Activated CD4-positive, CD25-positive, alpha-beta regulatory T cell treated with anti-CD3 and anti-CD28 coated beads, Interleukin-2, amount 50 U/mL, for 24 hours (primary cell): ENCODE results near the gene ZNF789.
"Not testable (repeated sequence)": the region's sequence is repeated elsewhere in the genome, so short reads cannot be mapped to it uniquely, and the experiment has no call there.

Experiments
- ATAC-seq, 2 donors: fragments of 150-1000 bp; cut with Tn5 transposase; one replicate each; pipeline ENCODE4 v1.10.0; 2021; ENCODE audit warnings: mild to moderate bottlenecking in 1 of 2, moderate library complexity in 1 of 2

ZNF789 gene

DNA sequence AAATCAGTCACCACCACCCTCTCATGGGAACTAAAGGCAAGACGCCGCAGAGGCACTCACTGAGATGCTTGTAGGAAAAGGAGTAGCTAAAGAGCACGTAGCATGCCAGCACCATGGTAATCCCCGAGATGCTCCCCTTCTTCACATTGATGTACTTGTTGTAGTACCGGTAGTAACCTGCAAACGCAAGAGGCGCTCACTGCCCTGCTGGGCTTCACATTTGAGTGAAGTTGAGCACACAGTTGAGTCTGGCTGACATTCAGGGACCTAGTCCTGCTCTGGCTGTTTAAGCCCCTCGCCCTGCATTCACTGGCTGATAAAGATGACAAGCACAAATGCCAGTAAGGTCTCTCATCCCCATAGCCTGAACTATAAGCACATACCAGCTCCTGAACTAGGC is 13.6 kb upstream of the ZNF789 start:
- ATAC-seq = peak; percentile 33 to 62

GRCh38 chr7:99460651-99461050 is 12.0 kb upstream of the ZNF789 start:
- ATAC-seq = no peak

- ATAC-seq = no peak
These were observed 11.5 kb upstream of the ZNF789 start for GRCh38 chr7:99461221-99461620.

DNA sequence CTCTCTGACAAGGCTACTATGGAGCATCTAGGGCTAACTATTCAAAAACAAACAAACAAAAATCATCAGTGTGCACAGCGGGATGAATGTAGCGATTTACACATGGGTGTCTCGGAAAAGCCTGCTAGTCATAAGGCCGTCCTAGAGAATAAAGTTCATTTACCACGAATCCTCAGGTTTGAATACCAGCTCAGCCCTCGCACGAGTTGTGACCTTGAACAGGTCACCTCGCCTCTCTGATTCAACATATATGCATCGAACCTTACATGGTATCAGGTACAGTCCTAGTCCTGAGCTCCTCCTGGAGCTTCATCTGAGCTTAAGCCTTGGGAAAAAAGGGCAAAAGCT is 7.3 kb upstream of the ZNF789 start:
- ATAC-seq = peak in 1 of 2 donors; percentile 2

- no peak for ATAC-seq
These were observed 4.3 kb upstream of the ZNF789 start for GRCh38 chr7:99468336-99468918.

DNA sequence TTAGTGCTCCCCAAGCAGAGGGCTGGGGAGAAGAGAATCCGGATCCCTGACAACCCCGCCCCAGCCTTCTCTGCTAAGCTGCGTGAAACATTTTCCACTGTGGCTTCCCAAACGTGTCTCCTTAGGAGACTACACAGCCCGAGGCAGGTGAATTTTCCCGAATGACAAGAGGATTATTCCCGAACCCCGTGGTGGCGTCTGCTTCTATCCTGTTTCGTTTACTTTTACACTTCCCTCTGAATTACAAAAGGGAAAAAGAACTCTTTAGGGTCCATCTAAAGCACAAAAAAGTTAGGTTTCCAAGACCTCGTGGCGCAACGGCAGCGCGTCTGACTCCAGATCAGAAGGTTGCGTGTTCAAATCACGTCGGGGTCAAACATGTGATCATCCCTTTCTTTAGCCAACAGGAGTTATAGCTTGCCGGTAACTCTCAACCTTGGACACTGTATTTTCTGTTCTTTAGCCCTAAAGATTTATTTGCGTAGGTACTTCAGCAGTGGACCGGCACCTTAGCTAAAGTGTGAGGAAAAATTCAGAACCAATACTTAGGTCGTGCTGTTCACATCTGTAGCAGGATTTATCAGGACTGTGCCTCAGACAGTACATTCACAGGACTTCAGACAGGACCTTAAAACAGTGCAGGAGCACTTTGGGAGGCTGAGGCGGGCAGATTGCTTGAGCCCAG is 3.2 kb upstream of the ZNF789 start:
- ATAC-seq = no peak

DNA sequence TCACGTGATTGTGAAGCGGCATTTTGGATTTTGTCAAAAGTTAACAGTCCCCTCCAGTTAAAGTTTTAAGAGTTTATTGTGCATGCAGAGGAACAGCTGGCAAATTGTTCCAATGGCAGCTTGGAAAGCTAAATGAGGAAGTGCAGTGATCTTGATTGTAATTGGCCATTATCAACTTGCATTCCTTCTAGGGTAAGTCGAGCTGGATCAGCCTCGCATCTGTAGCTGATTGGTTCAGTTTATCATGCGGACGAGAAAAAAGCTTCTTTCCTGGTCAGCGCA is 566 bp downstream of the ZNF789 start:
- no peak for ATAC-seq

DNA sequence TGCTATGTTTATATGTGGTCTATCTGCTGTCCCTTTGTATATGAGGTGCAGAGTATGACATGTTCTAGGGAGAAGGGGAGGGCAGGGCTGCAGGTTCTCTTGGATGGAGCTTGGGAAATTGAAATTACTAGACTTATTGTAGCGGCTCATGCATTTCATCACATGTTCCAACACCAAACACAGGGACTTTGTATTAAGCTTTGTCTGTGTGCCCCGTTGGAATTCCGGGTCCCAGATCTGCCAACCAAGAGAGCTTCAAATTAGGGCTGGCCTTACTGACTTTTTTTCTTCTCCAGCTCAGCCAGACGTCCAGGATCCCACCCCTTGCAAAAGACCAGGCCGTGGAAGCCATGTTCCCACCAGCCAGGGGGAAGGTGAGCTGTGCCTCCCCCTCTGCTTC is 3.4 kb downstream of the ZNF789 start:
- no peak for ATAC-seq

GRCh38 chr7:99478464-99479440 is 6.1 kb downstream of the ZNF789 start:
- no peak for ATAC-seq

DNA sequence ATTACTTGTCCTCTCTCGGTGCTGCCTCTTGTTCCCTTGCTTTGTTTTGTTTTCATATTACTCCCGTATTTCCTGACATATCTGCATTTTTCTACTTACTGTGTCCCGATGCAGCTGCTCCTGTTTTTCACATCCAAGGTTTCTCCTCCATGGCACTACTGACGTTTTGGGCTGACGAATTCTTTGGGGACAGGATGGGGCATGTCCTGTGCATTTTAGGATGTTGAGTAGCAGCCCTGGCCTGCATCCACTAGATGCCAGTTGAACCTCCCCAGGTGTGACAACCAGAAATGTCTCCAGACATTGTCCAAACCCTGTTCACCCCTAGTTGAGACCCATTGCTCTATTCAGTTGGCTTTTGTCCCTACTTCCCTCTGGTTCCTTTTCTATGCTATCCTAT is 12.4 kb downstream of the ZNF789 start:
- no peak for ATAC-seq

DNA sequence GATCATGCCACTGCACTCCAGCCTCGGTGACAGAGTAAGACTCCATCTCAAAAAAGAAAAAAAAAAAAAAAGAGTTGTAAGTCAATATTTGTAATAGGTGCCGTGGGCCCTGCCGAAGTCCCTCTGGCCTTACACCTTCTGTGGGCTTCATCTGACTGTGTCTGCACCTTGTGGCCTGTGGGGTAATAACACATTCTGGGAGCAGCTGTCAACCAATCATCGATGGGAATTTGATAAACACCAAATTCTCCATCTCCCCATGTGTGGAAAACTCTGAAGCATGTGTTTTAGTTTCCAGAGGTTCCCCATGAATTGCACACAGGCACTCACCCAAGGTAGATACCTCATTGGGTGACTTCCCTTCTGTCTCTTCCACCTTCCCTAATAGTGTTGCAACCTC is 16.5 kb downstream of the ZNF789 start:
- no peak for ATAC-seq

DNA sequence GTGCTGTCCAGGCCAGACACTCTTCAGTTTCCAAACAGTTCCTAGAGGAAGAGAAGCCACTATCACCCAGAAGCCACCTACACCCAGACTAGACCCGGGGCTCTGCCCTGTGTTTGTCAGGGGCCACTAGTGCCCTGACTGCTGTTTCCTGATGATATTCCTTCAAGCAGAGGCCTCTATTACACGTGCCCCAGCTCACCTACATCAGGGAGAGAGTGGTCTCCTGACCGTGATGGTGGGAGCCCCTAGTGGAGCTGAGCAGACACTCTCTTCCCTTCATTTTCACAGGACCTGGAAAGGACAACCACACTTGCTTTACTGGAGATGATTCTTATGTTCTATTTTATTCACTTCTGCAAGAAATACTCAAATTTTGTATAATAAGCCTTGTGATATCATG is 18.2 kb downstream of the ZNF789 start:
- ATAC-seq = no peak

GRCh38 chr7:99493823-99494222 is 21.1 kb downstream of the ZNF789 start:
- no peak for ATAC-seq

DNA sequence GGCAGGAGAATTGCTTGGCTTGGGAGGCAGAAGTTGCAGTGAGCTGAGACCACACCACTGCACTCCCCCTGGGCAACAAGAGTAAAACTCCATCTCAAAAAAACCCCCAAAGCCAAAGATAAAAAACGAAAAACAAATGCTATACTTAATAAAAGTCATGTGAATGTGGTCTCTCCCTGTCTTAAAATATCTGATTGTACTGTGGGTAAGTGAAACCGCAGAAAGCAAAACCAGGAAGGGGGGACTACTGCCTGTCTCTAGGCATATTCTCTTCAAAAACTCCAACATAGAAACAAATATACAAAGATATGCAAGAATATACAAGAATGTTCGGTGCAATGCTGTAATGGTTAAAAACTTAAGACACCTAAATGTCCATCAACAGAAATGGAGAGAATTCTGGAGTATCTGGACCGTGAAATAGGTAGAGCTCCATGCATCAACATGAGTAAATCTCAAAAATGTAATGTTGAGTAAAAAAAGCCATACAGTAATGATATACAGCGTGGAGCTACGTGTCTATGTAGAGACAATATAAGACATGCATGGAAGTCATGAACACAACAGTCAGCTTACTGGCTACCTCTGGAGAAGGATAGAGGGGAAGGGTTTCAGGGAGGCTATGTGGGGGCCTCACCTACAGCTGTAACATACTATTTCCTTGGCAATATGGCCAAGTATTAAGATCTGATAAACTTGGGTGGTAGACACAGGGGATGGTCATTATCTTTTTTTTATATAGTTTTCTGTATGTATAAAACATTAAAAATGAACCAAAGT is 25.3 kb downstream of the ZNF789 start:
- ATAC-seq = no peak

GRCh38 chr7:99498546-99498944 is 25.9 kb downstream of the ZNF789 start:
- no peak for ATAC-seq

DNA sequence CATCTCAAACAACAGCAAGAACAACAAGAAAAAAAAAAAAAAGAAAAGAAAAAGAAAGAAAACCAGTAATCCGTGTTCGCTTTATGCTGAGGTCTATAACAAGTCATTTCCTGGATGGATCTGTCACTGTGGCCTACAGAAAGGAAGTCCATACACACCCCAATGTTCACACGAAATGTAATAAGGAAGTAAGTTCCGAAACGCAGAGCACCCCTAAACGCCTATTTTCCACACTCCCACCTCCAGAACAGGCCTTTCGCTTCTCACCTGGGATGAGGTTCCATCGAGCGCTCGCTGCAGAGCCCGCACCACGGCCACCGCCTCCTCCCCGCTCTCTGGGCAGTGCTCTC is 26.7 kb downstream of the ZNF789 start:
- ATAC-seq = peak; percentile 44 to 51

- peak; percentile 52 to 54 for ATAC-seq
These were observed 27.3 kb downstream of the ZNF789 start, which contains the start of gene ZNF394 for GRCh38 chr7:99499721-99500636. ZNF394 (minus strand) TSS chr7:99500281; CDS start chr7:99500093, 188 bp downstream.

GRCh38 chr7:99500637-99501009 is 27.9 kb downstream of the ZNF789 start:
- no peak for ATAC-seq

DNA sequence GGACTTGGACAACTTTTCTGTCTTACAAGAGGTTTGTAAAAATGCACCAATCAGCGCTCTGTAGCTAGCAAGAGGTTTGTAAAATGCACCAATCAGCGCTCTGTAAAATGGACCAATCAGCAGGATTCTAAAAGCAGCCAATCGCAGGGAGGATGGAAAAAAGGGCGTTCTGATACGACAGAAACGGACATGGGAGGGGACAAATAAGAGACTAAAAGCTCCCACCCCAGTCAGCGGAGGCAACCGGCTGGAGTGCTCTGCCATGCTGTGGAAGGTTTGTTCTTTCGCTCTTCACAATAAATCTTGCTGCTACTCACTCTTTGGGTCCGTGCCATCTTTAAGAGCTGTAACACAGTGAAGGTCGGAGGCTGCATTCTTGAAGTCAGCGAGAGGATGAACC is 28.5 kb downstream of the ZNF789 start:
- ATAC-seq = not testable (repeated sequence)

GRCh38 chr7:99504281-99504602 is 31.6 kb downstream of the ZNF789 start:
- no peak for ATAC-seq

GRCh38 chr7:99504603-99505323 is 32.1 kb downstream of the ZNF789 start, which contains the start of gene ZKSCAN5:
ZKSCAN5 (plus strand) TSS chr7:99504662; CDS start chr7:99506045, 1,383 bp downstream.
- ATAC-seq = peak; percentile 82 to 85

DNA sequence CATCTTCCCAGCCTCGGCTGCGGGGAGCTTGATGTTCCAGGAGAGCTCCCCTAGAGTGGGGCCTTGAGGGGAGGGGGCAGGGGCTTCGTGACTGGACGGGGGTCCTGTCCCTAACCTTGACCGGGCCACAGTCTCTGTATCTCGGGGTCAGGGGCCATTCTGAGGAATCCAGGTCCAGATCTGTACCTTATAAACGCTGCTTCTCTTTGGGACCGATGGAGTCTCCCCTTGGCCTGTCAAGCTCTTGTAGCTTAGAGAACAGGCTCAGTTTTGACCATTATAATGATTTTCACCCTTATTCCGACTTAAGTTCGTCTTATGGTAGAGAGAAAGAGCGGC is 32.6 kb downstream of the ZNF789 start:
- ATAC-seq = no peak
